Uterus (tissue), 4 donors: ENCODE measurements around the gene PLPPR3. TPM values are rescaled to one million over a fixed set of nuclear protein-coding genes. Genes with fewer than 3 reads are reported as not detected.
A peak's percentile ranks its signal among the peaks of the same experiment; 100 is the strongest.

Experiments used
- DNase-seq, 2 donors: peaks; one replicate each; pipeline ENCODE4 v3.0.0-alpha.2; 2019 to 2020
- H3K27ac ChIP-seq, 2 donors: fragments of 200-600 bp; sonication (generic); 1 replicate in 1 of 2; 2 replicates in 1 of 2; pipeline ENCODE4 v1.5.1; 2016 to 2018
- H3K27me3 ChIP-seq, 2 donors: fragments of 200-600 bp; sonication (generic); one replicate each; pipeline ENCODE4 v1.5.1; 2018 to 2019; ENCODE audit warnings: control low read depth in 1 of 2
- H3K36me3 ChIP-seq, 2 donors: fragments of 200-600 bp; sonication (generic); one replicate each; pipeline ENCODE4 v1.5.1; 2019; ENCODE audit warnings: control low read depth in 1 of 2
- H3K4me1 ChIP-seq, 2 donors: fragments of 200-600 bp; sonication (generic); one replicate each; pipeline ENCODE4 v1.5.1; 2018 to 2019; ENCODE audit warnings: control low read depth in 1 of 2
- H3K4me3 ChIP-seq, 2 donors: fragments of 200-600 bp; sonication (generic); 1 replicate in 1 of 2; 2 replicates in 1 of 2; pipeline ENCODE4 v1.5.1; 2018 to 2019; ENCODE audit warnings: mild to moderate bottlenecking in 1 of 2
- H3K9me3 ChIP-seq, 2 donors: fragments of 200-600 bp; sonication (generic); one replicate each; pipeline ENCODE4 v1.5.1; 2019; ENCODE audit warnings: control low read depth in 1 of 2
- POLR2A ChIP-seq, 2 donors: fragments of 450-650 bp; IDR thresholded peaks; one replicate each; pipeline ENCODE4 v1.6.1; 2016; ENCODE audit warnings: antibody characterized with exemption in 2 of 2, mild to moderate bottlenecking in 1 of 2, moderate library complexity in 1 of 2
- intact Hi-C: fragments of 100-400 bp; cut with DNase I; formaldehyde crosslinking; loops from one replicate; pipeline ENCODE4 v1.15.1; 2023; ENCODE audit warnings: low total_unique reads
- total RNA-seq, 4 donors: library from RNA; depleted of rRNA in 3 of 4; stranded (reverse); fragments of >200 nt in 3 of 4; gene quantifications; one replicate each; pipeline versions ENCODE4 v1.1.0 to v1.2.4, GENCODE V29; 2014 to 2023
- TF ChIP-seq, protein P1 (sequence below), 4 experiments: fragments of 200-600 bp in 2 of 4; fragments of 450-650 bp in 2 of 4; sonication (generic) in 2 of 4; IDR thresholded peaks; one replicate each; pipeline ENCODE4 v1.5.1; 2016 to 2019; ENCODE audit warnings: antibody characterized with exemption in 4 of 4, mild to moderate bottlenecking in 2 of 4, moderate library complexity in 1 of 4
- donor health status: DM: yes; HTN: yes; CAD: no.

Gene PLPPR3
- total RNA-seq, 4 donors from 2014 or later, result 3.4 TPM; not detected in 3

GRCh38 chr19:791567-792305 is 30.0 kb downstream of the PLPPR3 start:
- Histone ChIP-seq H3K27me3 (no peaks in the 10 kb centered on the region), H3K9me3 (no peaks in the 10 kb centered on the region), H3K4me1 (peaks cover 0 to 5% of the 10 kb centered on the region in 2 donors), H3K36me3 (no peaks in the 10 kb centered on the region), H3K4me3 (no peak overlapping the region), H3K27ac (peak overlapping the region; percentile 20 to 31)
- no peak for TF ChIP-seq POLR2A (IDR thresholded peaks at IDR 0.05)
- TF ChIP-seq, protein P1, sequence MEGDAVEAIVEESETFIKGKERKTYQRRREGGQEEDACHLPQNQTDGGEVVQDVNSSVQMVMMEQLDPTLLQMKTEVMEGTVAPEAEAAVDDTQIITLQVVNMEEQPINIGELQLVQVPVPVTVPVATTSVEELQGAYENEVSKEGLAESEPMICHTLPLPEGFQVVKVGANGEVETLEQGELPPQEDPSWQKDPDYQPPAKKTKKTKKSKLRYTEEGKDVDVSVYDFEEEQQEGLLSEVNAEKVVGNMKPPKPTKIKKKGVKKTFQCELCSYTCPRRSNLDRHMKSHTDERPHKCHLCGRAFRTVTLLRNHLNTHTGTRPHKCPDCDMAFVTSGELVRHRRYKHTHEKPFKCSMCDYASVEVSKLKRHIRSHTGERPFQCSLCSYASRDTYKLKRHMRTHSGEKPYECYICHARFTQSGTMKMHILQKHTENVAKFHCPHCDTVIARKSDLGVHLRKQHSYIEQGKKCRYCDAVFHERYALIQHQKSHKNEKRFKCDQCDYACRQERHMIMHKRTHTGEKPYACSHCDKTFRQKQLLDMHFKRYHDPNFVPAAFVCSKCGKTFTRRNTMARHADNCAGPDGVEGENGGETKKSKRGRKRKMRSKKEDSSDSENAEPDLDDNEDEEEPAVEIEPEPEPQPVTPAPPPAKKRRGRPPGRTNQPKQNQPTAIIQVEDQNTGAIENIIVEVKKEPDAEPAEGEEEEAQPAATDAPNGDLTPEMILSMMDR (IDR thresholded peaks at IDR 0.05), result no peak
- DNase-seq, result no peak
- intact Hi-C loops, result no loop called here

GRCh38 chr19:791007-791566 is 30.7 kb downstream of the PLPPR3 start:
- Histone ChIP-seq H3K36me3 (no peaks in the 10 kb centered on the region), H3K9me3 (no peaks in the 10 kb centered on the region), H3K27ac (no peak overlapping the region), H3K27me3 (no peaks in the 10 kb centered on the region), H3K4me3 (no peak overlapping the region), H3K4me1 (peaks cover 0 to 3% of the 10 kb centered on the region in 2 donors)
- DNase-seq, result no peak
- intact Hi-C loops, result no loop called here
- TF ChIP-seq, protein P1 (IDR thresholded peaks at IDR 0.05), result no peak
- no peak for TF ChIP-seq POLR2A (IDR thresholded peaks at IDR 0.05)

GRCh38 chr19:789701-790060 is 32.1 kb downstream of the PLPPR3 start:
- no peaks in the 10 kb centered on the region for H3K36me3 ChIP-seq
- H3K27me3 ChIP-seq, result no peaks in the 10 kb centered on the region
- no peaks in the 10 kb centered on the region for H3K4me1 ChIP-seq
- intact Hi-C loops, result no loop called here
- H3K9me3 ChIP-seq, result no peaks in the 10 kb centered on the region
- TF ChIP-seq, protein P1 (IDR thresholded peaks at IDR 0.05), result no peak
- TF ChIP-seq POLR2A (IDR thresholded peaks at IDR 0.05), result no peak
- peak overlapping the region in 1 of 2 donors; percentile 58 for H3K27ac ChIP-seq
- DNase-seq, result no peak
- H3K4me3 ChIP-seq, result no peak overlapping the region

GRCh38 chr19:788983-789700 is 32.6 kb downstream of the PLPPR3 start:
- DNase-seq, result no peak
- no peaks in the 10 kb centered on the region for H3K9me3 ChIP-seq
- TF ChIP-seq, protein P1 (IDR thresholded peaks at IDR 0.05), result no peak
- TF ChIP-seq POLR2A (IDR thresholded peaks at IDR 0.05), result no peak
- no peak overlapping the region for H3K4me3 ChIP-seq
- H3K4me1 ChIP-seq, result no peaks in the 10 kb centered on the region
- intact Hi-C loops, result no loop called here
- H3K36me3 ChIP-seq, result no peaks in the 10 kb centered on the region
- no peaks in the 10 kb centered on the region for H3K27me3 ChIP-seq
- peak overlapping the region; percentile 52 to 58 for H3K27ac ChIP-seq

DNA sequence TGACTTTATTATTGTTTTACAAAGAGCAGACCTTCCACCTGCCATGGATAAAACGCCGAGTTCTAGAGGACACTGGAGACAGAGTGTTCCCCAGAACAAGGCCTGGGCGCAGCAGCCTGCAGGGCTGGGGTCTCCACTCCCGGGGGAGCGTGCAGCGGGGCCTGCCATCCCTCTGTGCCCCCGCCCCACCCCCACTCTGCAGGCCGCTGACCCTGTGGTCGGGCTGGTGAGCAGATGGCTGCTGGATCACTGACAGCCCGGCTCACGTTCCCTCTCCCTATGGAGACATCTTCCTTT is 33.1 kb downstream of the PLPPR3 start:
- no peak for DNase-seq
- H3K36me3 ChIP-seq, result no peaks in the 10 kb centered on the region
- no peaks in the 10 kb centered on the region for H3K27me3 ChIP-seq
- no peaks in the 10 kb centered on the region for H3K9me3 ChIP-seq
- no peak overlapping the region for H3K4me3 ChIP-seq
- intact Hi-C loops, result no loop called here
- TF ChIP-seq POLR2A (IDR thresholded peaks at IDR 0.05), result no peak
- TF ChIP-seq, protein P1 (IDR thresholded peaks at IDR 0.05), result no peak
- no peaks in the 10 kb centered on the region for H3K4me1 ChIP-seq
- H3K27ac ChIP-seq, result peak overlapping the region; percentile 52 to 58
